HAP-1 (cell line): ENCODE results near the gene GPR150.

Source experiments
- DNase-seq, 2 experiments: peaks; one replicate each; pipeline ENCODE4 v3.0.0-alpha.2; 2016 to 2020; ENCODE audit warnings: low spot score in 2 of 2
- H3K27me3 ChIP-seq: fragments of 250-450 bp; sonication (Bioruptor Pico); 2 replicates; pipeline ENCODE4 v1.5.1; 2020; ENCODE audit warnings: low read depth, mild to moderate bottlenecking, moderate library complexity
- H3K36me3 ChIP-seq: fragments of 250-450 bp; sonication (Bioruptor Pico); replicated peaks from 2 replicates; pipeline ENCODE4 v1.5.1; 2020; ENCODE audit warnings: mild to moderate bottlenecking
- H3K4me1 ChIP-seq: fragments of 250-450 bp; sonication (Bioruptor Pico); 2 replicates; pipeline ENCODE4 v1.5.1; 2020; ENCODE audit warnings: mild to moderate bottlenecking
- H3K4me3 ChIP-seq: fragments of 250-450 bp; sonication (Bioruptor Pico); 2 replicates; pipeline ENCODE4 v1.5.1; 2020; ENCODE audit warnings: mild to moderate bottlenecking, moderate library complexity
- H3K9me3 ChIP-seq: fragments of 250-450 bp; sonication (Bioruptor Pico); 2 replicates; pipeline ENCODE4 v1.5.1; 2020; ENCODE audit warnings: mild to moderate bottlenecking, moderate library complexity
- in situ Hi-C: fragments of 300-500 bp; cut with MboI; formaldehyde crosslinking; loops from 3 replicates; pipeline ENCODE4 v1.14.3; 2020; ENCODE audit warnings: low sequenced_read_pairs, inconsistent platforms, mixed read lengths

GPR150 gene

DNA sequence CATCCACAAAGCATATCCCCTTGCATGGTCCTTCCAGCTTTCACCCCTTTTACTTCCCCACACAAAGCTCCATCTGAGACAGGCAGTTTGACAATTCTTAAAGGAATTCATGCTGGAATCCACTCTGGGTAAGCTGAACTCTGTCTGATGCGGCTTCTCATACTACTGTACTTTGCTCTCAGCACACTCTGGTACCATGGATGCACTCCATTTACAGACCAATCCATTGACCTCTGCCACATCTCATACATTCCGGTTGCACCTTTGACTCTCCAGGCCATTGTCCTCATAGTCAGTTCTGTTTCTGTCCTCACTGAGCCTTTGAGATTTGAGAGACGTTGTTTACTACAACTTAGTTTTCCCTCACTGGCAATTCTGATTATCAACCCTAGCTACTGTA is 50.7 kb downstream of the GPR150 start:
- in situ Hi-C loops, result no loop called here

More for the DNA sequence above, 50.7 kb downstream of the GPR150 start:
- H3K4me3 ChIP-seq, result no peak overlapping the region
- DNase-seq, result no peak
- no peaks in the 10 kb centered on the region for H3K36me3 ChIP-seq
- H3K4me1 ChIP-seq, result no peaks in the 10 kb centered on the region
- no peaks in the 10 kb centered on the region; the same call in 1 of the 2 replicates for H3K9me3 ChIP-seq
- H3K27me3 ChIP-seq, result no peaks in the 10 kb centered on the region
